Measurements from ENCODE around the gene SCUBE1. TPM values are rescaled to one million over a fixed set of nuclear protein-coding genes. Genes with fewer than 3 reads are reported as not detected.

SCUBE1 gene
- total RNA-seq, 1 donor from 2014 or later: 0.91 TPM

GRCh38 chr22:43197271-43197941 is 145.8 kb downstream of the SCUBE1 start:
- TF ChIP-seq CTCF (IDR thresholded peaks at IDR 0.05): no peak
- H3K4me3 Mint-ChIP-seq (ENCODE audit: unreplicated experiment): no peak overlapping the region
- peaks cover 17% of the 10 kb centered on the region for H3K4me1 Mint-ChIP-seq (ENCODE audit: unreplicated experiment)
- H3K27ac Mint-ChIP-seq (ENCODE audit: unreplicated experiment): no peak overlapping the region
- no peaks in the 10 kb centered on the region for H3K36me3 Mint-ChIP-seq (ENCODE audit: unreplicated experiment)
- H3K27me3 Mint-ChIP-seq (ENCODE audit: unreplicated experiment): no peaks in the 10 kb centered on the region
- no peaks in the 10 kb centered on the region for H3K9me3 Mint-ChIP-seq (ENCODE audit: unreplicated experiment)
- no peak for DNase-seq (ENCODE audit: extremely low spot score, unreplicated experiment)

- no peak overlapping the region for H3K4me3 Mint-ChIP-seq (ENCODE audit: unreplicated experiment)
- no peak for TF ChIP-seq CTCF (IDR thresholded peaks at IDR 0.05)
- peaks cover 9% of the 10 kb centered on the region for H3K27me3 Mint-ChIP-seq (ENCODE audit: unreplicated experiment)
Observed at GRCh38 chr22:43191831-43192230, 151.3 kb downstream of the SCUBE1 start.

GRCh38 chr22:43188829-43189545 is 154.2 kb downstream of the SCUBE1 start:
- Mint-ChIP-seq H3K36me3 (ENCODE audit: unreplicated experiment) (no peaks in the 10 kb centered on the region), H3K9me3 (ENCODE audit: unreplicated experiment) (no peaks in the 10 kb centered on the region), H3K27me3 (ENCODE audit: unreplicated experiment) (peaks cover 9% of the 10 kb centered on the region), H3K27ac (ENCODE audit: unreplicated experiment) (peak overlapping the region; percentile 32), H3K4me1 (ENCODE audit: unreplicated experiment) (peaks cover 20% of the 10 kb centered on the region), H3K4me3 (ENCODE audit: unreplicated experiment) (no peak overlapping the region)
- no peak for DNase-seq (ENCODE audit: extremely low spot score, unreplicated experiment)
- no peak for TF ChIP-seq CTCF (IDR thresholded peaks at IDR 0.05)

More at GRCh38 chr22:43191831-43192230, 151.3 kb downstream of the SCUBE1 start:
- DNase-seq (ENCODE audit: extremely low spot score, unreplicated experiment): no peak
- no peaks in the 10 kb centered on the region for H3K36me3 Mint-ChIP-seq (ENCODE audit: unreplicated experiment)
- peaks cover 5% of the 10 kb centered on the region for H3K4me1 Mint-ChIP-seq (ENCODE audit: unreplicated experiment)
- H3K9me3 Mint-ChIP-seq (ENCODE audit: unreplicated experiment): no peaks in the 10 kb centered on the region
- no peak overlapping the region for H3K27ac Mint-ChIP-seq (ENCODE audit: unreplicated experiment)

- TF ChIP-seq CTCF (IDR thresholded peaks at IDR 0.05): peak; percentile 77
- Mint-ChIP-seq H3K4me3 (ENCODE audit: unreplicated experiment) (peak overlapping the region; percentile 75), H3K9me3 (ENCODE audit: unreplicated experiment) (no peaks in the 10 kb centered on the region), H3K27ac (ENCODE audit: unreplicated experiment) (peak overlapping the region; percentile 92), H3K4me1 (ENCODE audit: unreplicated experiment) (peaks cover 20% of the 10 kb centered on the region), H3K27me3 (ENCODE audit: unreplicated experiment) (peaks cover 9% of the 10 kb centered on the region), H3K36me3 (ENCODE audit: unreplicated experiment) (no peaks in the 10 kb centered on the region)
- DNase-seq (ENCODE audit: extremely low spot score, unreplicated experiment): peak; percentile 99
Observed at GRCh38 chr22:43187171-43188099, 155.7 kb downstream of the SCUBE1 start.
